ENCODE results near the gene FAM184A. TPM values are rescaled to one million over a fixed set of nuclear protein-coding genes. Genes with fewer than 3 reads are reported as not detected.

Gene FAM184A
- total RNA-seq, 1 donor from 2014 or later: 0.59 TPM

- no peak overlapping the region for H3K27ac Mint-ChIP-seq (ENCODE audit: unreplicated experiment)
- no peak overlapping the region for H3K4me3 Mint-ChIP-seq (ENCODE audit: unreplicated experiment)
- H3K4me1 Mint-ChIP-seq (ENCODE audit: unreplicated experiment): no peaks in the 10 kb centered on the region
- H3K27me3 Mint-ChIP-seq (ENCODE audit: unreplicated experiment): peaks cover 1% of the 10 kb centered on the region
- H3K9me3 Mint-ChIP-seq (ENCODE audit: unreplicated experiment): no peaks in the 10 kb centered on the region
- no peak for TF ChIP-seq CTCF (IDR thresholded peaks at IDR 0.05)
- DNase-seq (ENCODE audit: extremely low spot score, unreplicated experiment): no peak
- no peaks in the 10 kb centered on the region for H3K36me3 Mint-ChIP-seq (ENCODE audit: unreplicated experiment)
Observed at GRCh38 chr6:118993358-118993757, 85.1 kb downstream of the FAM184A start.

- Mint-ChIP-seq H3K4me1 (ENCODE audit: unreplicated experiment) (no peaks in the 10 kb centered on the region), H3K4me3 (ENCODE audit: unreplicated experiment) (no peak overlapping the region), H3K36me3 (ENCODE audit: unreplicated experiment) (no peaks in the 10 kb centered on the region), H3K27me3 (ENCODE audit: unreplicated experiment) (no peaks in the 10 kb centered on the region), H3K9me3 (ENCODE audit: unreplicated experiment) (no peaks in the 10 kb centered on the region), H3K27ac (ENCODE audit: unreplicated experiment) (no peak overlapping the region)
- DNase-seq (ENCODE audit: extremely low spot score, unreplicated experiment): no peak
- TF ChIP-seq CTCF (IDR thresholded peaks at IDR 0.05): no peak
Observed at GRCh38 chr6:118992186-118992795, 86.2 kb downstream of the FAM184A start.

- Mint-ChIP-seq H3K4me1 (ENCODE audit: unreplicated experiment) (no peaks in the 10 kb centered on the region), H3K4me3 (ENCODE audit: unreplicated experiment) (no peak overlapping the region)
Observed at GRCh38 chr6:118986312-118986711, 92.2 kb downstream of the FAM184A start.

DNA sequence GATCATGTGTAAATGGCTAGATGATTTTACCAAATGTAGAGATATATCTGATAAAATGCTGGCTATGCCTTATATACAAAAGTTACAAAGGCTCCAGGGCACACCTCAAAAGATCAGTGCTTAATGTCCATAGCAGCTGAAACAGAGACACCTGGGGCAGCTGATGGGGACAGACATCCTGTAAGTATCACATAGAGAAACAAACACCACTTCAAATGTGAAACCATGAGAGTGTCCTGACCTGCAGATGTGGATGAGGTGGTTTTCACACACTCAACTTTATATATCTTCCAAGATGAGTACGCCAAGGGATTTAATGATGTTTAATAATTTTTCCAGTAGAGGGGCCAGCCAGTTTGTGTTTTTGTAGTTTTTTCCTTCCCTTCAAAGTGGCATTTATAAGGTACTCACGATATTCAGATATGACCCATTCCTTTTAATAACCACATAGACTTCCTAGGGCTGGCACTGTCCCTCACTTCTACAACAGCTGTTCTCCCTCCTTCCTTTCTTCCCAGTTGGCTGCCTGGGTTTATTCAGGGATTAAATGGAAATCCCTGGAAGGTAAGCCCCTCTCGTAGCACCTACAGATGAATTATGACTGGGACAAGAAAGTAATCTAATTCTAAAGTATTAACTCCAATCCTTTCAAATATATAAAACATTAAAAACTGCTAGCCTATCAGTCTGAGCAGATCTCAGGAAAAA lies 93.2 kb downstream of the FAM184A start:
- H3K9me3 Mint-ChIP-seq (ENCODE audit: unreplicated experiment): no peaks in the 10 kb centered on the region
- no peaks in the 10 kb centered on the region for H3K27me3 Mint-ChIP-seq (ENCODE audit: unreplicated experiment)
- H3K4me1 Mint-ChIP-seq (ENCODE audit: unreplicated experiment): no peaks in the 10 kb centered on the region
- H3K27ac Mint-ChIP-seq (ENCODE audit: unreplicated experiment): no peak overlapping the region
- no peaks in the 10 kb centered on the region for H3K36me3 Mint-ChIP-seq (ENCODE audit: unreplicated experiment)
- DNase-seq (ENCODE audit: extremely low spot score, unreplicated experiment): no peak
- TF ChIP-seq CTCF (IDR thresholded peaks at IDR 0.05): no peak
- H3K4me3 Mint-ChIP-seq (ENCODE audit: unreplicated experiment): no peak overlapping the region

More at GRCh38 chr6:118986312-118986711, 92.2 kb downstream of the FAM184A start:
- Mint-ChIP-seq H3K27me3 (ENCODE audit: unreplicated experiment) (no peaks in the 10 kb centered on the region), H3K36me3 (ENCODE audit: unreplicated experiment) (no peaks in the 10 kb centered on the region), H3K9me3 (ENCODE audit: unreplicated experiment) (no peaks in the 10 kb centered on the region), H3K27ac (ENCODE audit: unreplicated experiment) (no peak overlapping the region)
- DNase-seq (ENCODE audit: extremely low spot score, unreplicated experiment): no peak
- no peak for TF ChIP-seq CTCF (IDR thresholded peaks at IDR 0.05)

GRCh38 chr6:118984342-118984741 lies 94.1 kb downstream of the FAM184A start:
- no peak overlapping the region for H3K4me3 Mint-ChIP-seq (ENCODE audit: unreplicated experiment)
- no peaks in the 10 kb centered on the region for H3K4me1 Mint-ChIP-seq (ENCODE audit: unreplicated experiment)
- H3K27ac Mint-ChIP-seq (ENCODE audit: unreplicated experiment): no peak overlapping the region
- H3K9me3 Mint-ChIP-seq (ENCODE audit: unreplicated experiment): no peaks in the 10 kb centered on the region
- TF ChIP-seq CTCF (IDR thresholded peaks at IDR 0.05): no peak
- DNase-seq (ENCODE audit: extremely low spot score, unreplicated experiment): no peak
- no peaks in the 10 kb centered on the region for H3K36me3 Mint-ChIP-seq (ENCODE audit: unreplicated experiment)
- no peaks in the 10 kb centered on the region for H3K27me3 Mint-ChIP-seq (ENCODE audit: unreplicated experiment)

All from osteocyte (in vitro differentiated cells).